SJCRH30 (cell line): Measurements from ENCODE around the gene IER5L. TPM values are rescaled to one million over a fixed set of nuclear protein-coding genes. Genes with fewer than 3 reads are reported as not detected.
"Not testable (repeated sequence)": the region's sequence is repeated elsewhere in the genome, so short reads cannot be mapped to it uniquely, and the experiment has no call there.

Experiments used
- DNase-seq, 2 experiments: peaks; one replicate each; pipeline ENCODE4 v3.0.0-alpha.2; 2015 to 2020
- H3K27ac ChIP-seq: fragments of 250-450 bp; sonication (Bioruptor Pico); 2 replicates; pipeline ENCODE4 v1.5.1; 2020; ENCODE audit warnings: mild to moderate bottlenecking, moderate library complexity
- H3K27me3 ChIP-seq: fragments of 250-450 bp; sonication (Bioruptor Pico); 2 replicates; pipeline ENCODE4 v1.5.1; 2020; ENCODE audit warnings: mild to moderate bottlenecking, moderate library complexity
- H3K36me3 ChIP-seq: fragments of 250-450 bp; sonication (Bioruptor Pico); 2 replicates; pipeline ENCODE4 v1.5.1; 2020; ENCODE audit warnings: mild to moderate bottlenecking, moderate library complexity
- H3K4me1 ChIP-seq: fragments of 250-450 bp; sonication (Bioruptor Pico); 2 replicates; pipeline ENCODE4 v1.5.1; 2020; ENCODE audit warnings: mild to moderate bottlenecking, moderate library complexity
- H3K4me3 ChIP-seq: fragments of 250-450 bp; sonication (Bioruptor Pico); 2 replicates; pipeline ENCODE4 v1.5.1; 2020; ENCODE audit warnings: mild to moderate bottlenecking, moderate library complexity
- H3K9me3 ChIP-seq: fragments of 250-450 bp; sonication (Bioruptor Pico); replicated peaks from 2 replicates; pipeline ENCODE4 v1.5.1; 2020; ENCODE audit warnings: mild to moderate bottlenecking, moderate library complexity
- total RNA-seq: library from RNA; depleted of rRNA; stranded (reverse); fragments of >200 nt; shearing (Covaris generic); gene quantifications from 2 replicates; pipeline ENCODE4 v1.2.3, GENCODE V29; 2014

The IER5L gene
- total RNA-seq, 1 experiment from 2014 or later = 2.8 TPM

GRCh38 chr9:129209580-129209979 lies 31.5 kb upstream of the IER5L start:
- no peaks in the 10 kb centered on the region for H3K4me1 ChIP-seq
- no peaks in the 10 kb centered on the region for H3K9me3 ChIP-seq
- no peak for DNase-seq
- H3K27me3 ChIP-seq = no peaks in the 10 kb centered on the region
- H3K36me3 ChIP-seq = no peaks in the 10 kb centered on the region
- H3K27ac ChIP-seq = no peak overlapping the region
- no peak overlapping the region for H3K4me3 ChIP-seq

GRCh38 chr9:129209109-129209508 lies 31.0 kb upstream of the IER5L start:
- H3K4me3 ChIP-seq = no peak overlapping the region
- no peak overlapping the region for H3K27ac ChIP-seq
- H3K36me3 ChIP-seq = no peaks in the 10 kb centered on the region
- H3K4me1 ChIP-seq = no peaks in the 10 kb centered on the region
- H3K27me3 ChIP-seq = no peaks in the 10 kb centered on the region
- no peaks in the 10 kb centered on the region for H3K9me3 ChIP-seq
- DNase-seq = no peak

- Histone ChIP-seq H3K9me3 (no peaks in the 10 kb centered on the region), H3K4me3 (no peak overlapping the region), H3K27me3 (no peaks in the 10 kb centered on the region), H3K27ac (no peak overlapping the region), H3K36me3 (no peaks in the 10 kb centered on the region), H3K4me1 (no peaks in the 10 kb centered on the region)
- DNase-seq = no peak
Observed at GRCh38 chr9:129208207-129209032, 30.4 kb upstream of the IER5L start.

- DNase-seq = no peak
- H3K9me3 ChIP-seq = no peaks in the 10 kb centered on the region
- H3K36me3 ChIP-seq = no peaks in the 10 kb centered on the region
- H3K27me3 ChIP-seq = no peaks in the 10 kb centered on the region
- no peak overlapping the region for H3K27ac ChIP-seq
- H3K4me3 ChIP-seq = no peak overlapping the region
- no peaks in the 10 kb centered on the region for H3K4me1 ChIP-seq
Observed at GRCh38 chr9:129206905-129207304, 28.8 kb upstream of the IER5L start.

- no peak overlapping the region for H3K4me3 ChIP-seq
- H3K27ac ChIP-seq = no peak overlapping the region
- H3K36me3 ChIP-seq = no peaks in the 10 kb centered on the region
- no peaks in the 10 kb centered on the region for H3K4me1 ChIP-seq
- H3K27me3 ChIP-seq = no peaks in the 10 kb centered on the region
- DNase-seq = no peak
- H3K9me3 ChIP-seq = no peaks in the 10 kb centered on the region
Observed at GRCh38 chr9:129206401-129206800, 28.3 kb upstream of the IER5L start.

GRCh38 chr9:129204840-129205239 lies 26.8 kb upstream of the IER5L start:
- H3K36me3 ChIP-seq = no peaks in the 10 kb centered on the region
- no peak for DNase-seq
- no peaks in the 10 kb centered on the region for H3K4me1 ChIP-seq
- no peaks in the 10 kb centered on the region for H3K9me3 ChIP-seq
- H3K27ac ChIP-seq = no peak overlapping the region
- no peak overlapping the region for H3K4me3 ChIP-seq
- no peaks in the 10 kb centered on the region for H3K27me3 ChIP-seq

- Histone ChIP-seq H3K4me1 (no peaks in the 10 kb centered on the region), H3K36me3 (no peaks in the 10 kb centered on the region), H3K27me3 (no peaks in the 10 kb centered on the region), H3K4me3 (no peak overlapping the region), H3K9me3 (no peaks in the 10 kb centered on the region), H3K27ac (no peak overlapping the region)
- DNase-seq = no peak
Observed at GRCh38 chr9:129203556-129203909, 25.5 kb upstream of the IER5L start.

- Histone ChIP-seq H3K9me3 (no peaks in the 10 kb centered on the region), H3K4me1 (no peaks in the 10 kb centered on the region), H3K27ac (no peak overlapping the region), H3K4me3 (peak overlapping the region; percentile 58), H3K36me3 (no peaks in the 10 kb centered on the region), H3K27me3 (no peaks in the 10 kb centered on the region)
- peak; percentile 78 to 79 for DNase-seq
Observed at GRCh38 chr9:129202613-129203555, 24.8 kb upstream of the IER5L start.

GRCh38 chr9:129201866-129202265 lies 23.8 kb upstream of the IER5L start:
- H3K9me3 ChIP-seq = no peaks in the 10 kb centered on the region
- no peaks in the 10 kb centered on the region for H3K4me1 ChIP-seq
- H3K27ac ChIP-seq = no peak overlapping the region
- no peaks in the 10 kb centered on the region for H3K36me3 ChIP-seq
- no peaks in the 10 kb centered on the region for H3K27me3 ChIP-seq
- no peak overlapping the region for H3K4me3 ChIP-seq
- no peak for DNase-seq

- Histone ChIP-seq H3K27me3 (no peaks in the 10 kb centered on the region), H3K4me3 (no peak overlapping the region), H3K9me3 (no peaks in the 10 kb centered on the region), H3K27ac (no peak overlapping the region), H3K4me1 (no peaks in the 10 kb centered on the region), H3K36me3 (no peaks in the 10 kb centered on the region)
- DNase-seq = no peak
Observed at GRCh38 chr9:129201289-129201688, 23.2 kb upstream of the IER5L start.

- no peak for DNase-seq
- Histone ChIP-seq H3K9me3 (no peaks in the 10 kb centered on the region), H3K27ac (no peak overlapping the region)
Observed at GRCh38 chr9:129200255-129200654, 22.2 kb upstream of the IER5L start.

GRCh38 chr9:129199044-129199435 lies 21.0 kb upstream of the IER5L start:
- Histone ChIP-seq H3K27me3 (no peaks in the 10 kb centered on the region), H3K9me3 (no peaks in the 10 kb centered on the region), H3K27ac (no peak overlapping the region), H3K4me1 (no peaks in the 10 kb centered on the region), H3K36me3 (no peaks in the 10 kb centered on the region), H3K4me3 (no peak overlapping the region)
- no peak for DNase-seq

More at GRCh38 chr9:129200255-129200654, 22.2 kb upstream of the IER5L start:
- Histone ChIP-seq H3K27me3 (no peaks in the 10 kb centered on the region), H3K4me3 (no peak overlapping the region), H3K4me1 (no peaks in the 10 kb centered on the region), H3K36me3 (no peaks in the 10 kb centered on the region)

GRCh38 chr9:129198319-129199043 lies 20.4 kb upstream of the IER5L start:
- no peak overlapping the region for H3K27ac ChIP-seq
- no peaks in the 10 kb centered on the region for H3K9me3 ChIP-seq
- no peaks in the 10 kb centered on the region for H3K27me3 ChIP-seq
- no peaks in the 10 kb centered on the region for H3K4me1 ChIP-seq
- no peak overlapping the region for H3K4me3 ChIP-seq
- DNase-seq = no peak
- H3K36me3 ChIP-seq = no peaks in the 10 kb centered on the region

- Histone ChIP-seq H3K4me3 (no peak overlapping the region), H3K27me3 (no peaks in the 10 kb centered on the region), H3K27ac (no peak overlapping the region), H3K36me3 (no peaks in the 10 kb centered on the region), H3K4me1 (no peaks in the 10 kb centered on the region), H3K9me3 (no peaks in the 10 kb centered on the region)
- DNase-seq = no peak
Observed at GRCh38 chr9:129197978-129198318, 19.9 kb upstream of the IER5L start.

- not testable (repeated sequence) for H3K4me3 ChIP-seq, H3K9me3 ChIP-seq, H3K4me1 ChIP-seq, H3K27me3 ChIP-seq, H3K36me3 ChIP-seq, H3K27ac ChIP-seq, DNase-seq
Observed at GRCh38 chr9:129197045-129197444, 19.0 kb upstream of the IER5L start.
